Heart right ventricle (tissue), 16 donors: ENCODE results near the gene SLC1A7. TPM values are rescaled to one million over a fixed set of nuclear protein-coding genes. Genes with fewer than 3 reads are reported as not detected.

Experiments used
- ATAC-seq, 8 donors: fragments of 200-7000 bp; cut with Tn5 transposase; one replicate each; pipeline ENCODE4 v1.9.1; 2020; ENCODE audit warnings: mild to moderate bottlenecking in 8 of 8, moderate library complexity in 8 of 8, moderate number of reproducible peaks in 1 of 8
- DNase-seq, 2 donors: peaks; one replicate each; pipeline ENCODE4 v3.0.0-alpha.2; 2020
- H3K27ac ChIP-seq, 10 donors: fragments of 200-600 bp; sonication (generic) in 2 of 10; one replicate each; pipeline versions ENCODE4 v1.5.0 to v1.8.0; 2020 to 2022; ENCODE audit warnings: mild to moderate bottlenecking in 3 of 10
- H3K27me3 ChIP-seq, 7 donors: fragments of 200-600 bp; one replicate each; pipeline ENCODE4 v1.8.0; 2021 to 2022; ENCODE audit warnings: mild to moderate bottlenecking in 2 of 7
- H3K36me3 ChIP-seq, 9 donors: fragments of 200-600 bp; sonication (generic) in 1 of 9; one replicate each; pipeline versions ENCODE4 v1.5.0 to v1.8.0; 2020 to 2022; ENCODE audit warnings: mild to moderate bottlenecking in 2 of 9
- H3K4me1 ChIP-seq, 9 donors: fragments of 200-600 bp; sonication (generic) in 1 of 9; one replicate each; pipeline versions ENCODE4 v1.5.0 to v1.8.0; 2020 to 2022; ENCODE audit warnings: mild to moderate bottlenecking in 4 of 9
- H3K4me3 ChIP-seq, 10 donors: fragments of 200-600 bp; sonication (generic) in 2 of 10; one replicate each; pipeline versions ENCODE4 v1.5.0 to v1.8.0; 2020 to 2022; ENCODE audit warnings: mild to moderate bottlenecking in 7 of 10, moderate library complexity in 2 of 10
- H3K9me3 ChIP-seq, 11 donors: fragments of 200-600 bp in 10 of 11; sonication (generic) in 2 of 11; one replicate each; pipeline versions ENCODE4 v1.5.0 to v1.8.0; 2013 to 2022; ENCODE audit warnings: mild to moderate bottlenecking in 2 of 11, control low read depth in 1 of 11, moderate library complexity in 1 of 11
- WGBS, 2 donors: extraction: QIAGEN DNeasy Blood & Tissue Kit; methylation state at CpG; one replicate each; pipeline ENCODE4 v1.1.7; 2013; ENCODE audit warnings: inconsistent platforms in 1 of 2; 5-methylcytosine and 5-hydroxymethylcytosine counted together
- intact Hi-C, 10 donors: fragments of 100-400 bp; cut with DNase I; formaldehyde crosslinking; loops; one replicate each; pipeline versions ENCODE4 v1.11.1 to v1.14.2; 2022
- long read RNA-seq, 3 donors: library from polyadenylated mRNA; unstranded; transcript quantifications; one replicate each; pipeline ENCODE4 v2.0.0, GENCODE V29; 2020 to 2021
- polyA plus RNA-seq, 2 donors: library from polyadenylated mRNA; stranded (reverse); fragments of 200-250 nt; gene quantifications; one replicate each; pipeline ENCODE4 v1.2.3, GENCODE V29; 2013
- total RNA-seq, 10 donors: library from RNA; stranded (reverse); fragmentation: NEBNext Ultra II Directional in 3 of 10; extraction: Animal tissue kit (Norgen Biotek cat#: 25700) in 3 of 10; gene quantifications; one replicate each; pipeline versions ENCODE4 v1.2.1 to v1.2.4, GENCODE V29; 2021 to 2023
- TF ChIP-seq, protein P1 (sequence below), 9 donors: fragments of 200-600 bp; sonication (generic) in 2 of 9; IDR thresholded peaks; one replicate each; pipeline versions ENCODE4 v1.5.0 to v1.8.0; 2021 to 2022; ENCODE audit warnings: antibody characterized with exemption in 9 of 9, mild to moderate bottlenecking in 5 of 9, moderate library complexity in 1 of 9
- donor health status: Arrhythmogenic right ventricular cardiomyopathy.
- donor health status: ischemic (EF 13 %, LVEDD 7.1; RV severe dilation, severe dysfunction).
- donor health status: healthy with polysubstance abuse.
- donor health status: DM: no; HTN: yes; CAD: no.
- donor health status: DM: no; HTN: no; CAD: no.
- donor health status: ischemic (EF 25% LVEDD 6.9; RV normal size, moderate dysfunction).
- donor health status: ischemic (EF 25% LVEDD 5.7; RV mildly dilated, moderate dysfunction).
- donor health status: healthy.
- donor health status: DM: yes; HTN: yes; CAD: no.
- donor health status: Ischemic cardiomyopathy.
- donor health status: ischemic (EF 35%, LVEDD 5.7; RV mildly dilated, moderate dysfunction).
- donor health status: nonischemic (EF 11% LVEDD 7.7; RV severe dilation, severe dysfunction).
- donor health status: DM: yes; HTN: yes; CAD: no.
- donor health status: PGD.
- donor health status: ischemic (EF 29% LVEDD 5.4; RV normal size, mild dysfunction).
- donor health status: nonischemic (EF 23%, LVEDD 6.1; RV moderate dilation, normal function).

SLC1A7 gene
- total RNA-seq (1 to 10 TPM in 1 of 10 donors, under 1 TPM in 9; 0.12 to 2.0 (median 0.42) TPM), polyA plus RNA-seq (under 1 TPM; 0.04 to 0.66 TPM)
- long read RNA-seq, donor 1, partial matches to known transcripts: 1 of 2 reads
- long read RNA-seq, donor 1, other reads (novel, unspliced or antisense): 0 of 2 reads
- long read RNA-seq, donor 2: 0 reads
- long read RNA-seq, donor 3: 0 reads

DNA sequence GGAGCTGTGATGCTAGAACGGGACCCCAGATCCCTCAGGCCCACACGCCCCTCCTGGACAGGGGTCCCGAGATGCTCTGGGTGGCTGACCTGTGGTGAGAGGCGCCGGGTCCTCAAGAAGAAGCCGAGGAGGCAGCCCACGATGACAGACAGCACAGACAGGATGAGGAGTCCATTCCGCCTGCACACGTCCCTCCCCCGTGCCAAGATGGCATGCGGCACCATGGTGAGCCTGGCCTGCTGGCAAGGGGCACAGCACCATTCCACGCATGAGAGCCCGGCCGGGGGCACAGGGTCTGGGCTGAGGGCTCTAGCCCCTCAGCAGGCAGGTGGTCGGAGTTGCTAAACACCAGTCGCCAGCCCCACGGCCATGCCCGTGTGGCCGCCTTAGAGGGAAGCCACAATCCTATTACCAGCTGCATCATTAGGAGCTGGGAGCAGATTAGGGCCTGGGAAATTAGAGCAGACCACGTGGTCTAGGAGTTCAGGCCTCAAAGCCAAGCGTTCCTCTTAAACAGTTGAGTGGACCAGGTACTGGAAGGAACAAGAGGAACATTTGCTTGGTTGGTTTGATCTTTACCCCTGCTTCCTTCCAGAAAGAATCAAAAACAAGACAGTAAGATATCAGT, at the start of gene SLC1A7:
Gene SLC1A7, minus strand, starts transcription at position 413 of the 628 bp plus-strand sequence. Its CDS starts 189 bp downstream, at position 224.
- peaks cover 0 to 74% (median 24%) of the 10 kb centered on the region in 9 donors for H3K4me1 ChIP-seq
- H3K27ac ChIP-seq: peak within 1 kb of the TSS in 1 of 10 donors; percentile 19
- no peaks in the 10 kb centered on the region for H3K27me3 ChIP-seq
- H3K4me3 ChIP-seq: no peak within 1 kb of the TSS
- H3K36me3 ChIP-seq: no peaks in the 10 kb centered on the region
- peaks cover 0 to 10% (median 7%) of the 10 kb centered on the region in 11 donors for H3K9me3 ChIP-seq
- ATAC-seq: peak in 1 of 8 donors; percentile 45
- no peak for DNase-seq
- TF ChIP-seq, protein P1, sequence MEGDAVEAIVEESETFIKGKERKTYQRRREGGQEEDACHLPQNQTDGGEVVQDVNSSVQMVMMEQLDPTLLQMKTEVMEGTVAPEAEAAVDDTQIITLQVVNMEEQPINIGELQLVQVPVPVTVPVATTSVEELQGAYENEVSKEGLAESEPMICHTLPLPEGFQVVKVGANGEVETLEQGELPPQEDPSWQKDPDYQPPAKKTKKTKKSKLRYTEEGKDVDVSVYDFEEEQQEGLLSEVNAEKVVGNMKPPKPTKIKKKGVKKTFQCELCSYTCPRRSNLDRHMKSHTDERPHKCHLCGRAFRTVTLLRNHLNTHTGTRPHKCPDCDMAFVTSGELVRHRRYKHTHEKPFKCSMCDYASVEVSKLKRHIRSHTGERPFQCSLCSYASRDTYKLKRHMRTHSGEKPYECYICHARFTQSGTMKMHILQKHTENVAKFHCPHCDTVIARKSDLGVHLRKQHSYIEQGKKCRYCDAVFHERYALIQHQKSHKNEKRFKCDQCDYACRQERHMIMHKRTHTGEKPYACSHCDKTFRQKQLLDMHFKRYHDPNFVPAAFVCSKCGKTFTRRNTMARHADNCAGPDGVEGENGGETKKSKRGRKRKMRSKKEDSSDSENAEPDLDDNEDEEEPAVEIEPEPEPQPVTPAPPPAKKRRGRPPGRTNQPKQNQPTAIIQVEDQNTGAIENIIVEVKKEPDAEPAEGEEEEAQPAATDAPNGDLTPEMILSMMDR (IDR thresholded peaks at IDR 0.05): no peak
- intact Hi-C loops: no loop called here
- whole genome bisulfite sequencing, 2 donors: 92 to 93% methylated on average over 21 of the region's 21 CpGs

DNA sequence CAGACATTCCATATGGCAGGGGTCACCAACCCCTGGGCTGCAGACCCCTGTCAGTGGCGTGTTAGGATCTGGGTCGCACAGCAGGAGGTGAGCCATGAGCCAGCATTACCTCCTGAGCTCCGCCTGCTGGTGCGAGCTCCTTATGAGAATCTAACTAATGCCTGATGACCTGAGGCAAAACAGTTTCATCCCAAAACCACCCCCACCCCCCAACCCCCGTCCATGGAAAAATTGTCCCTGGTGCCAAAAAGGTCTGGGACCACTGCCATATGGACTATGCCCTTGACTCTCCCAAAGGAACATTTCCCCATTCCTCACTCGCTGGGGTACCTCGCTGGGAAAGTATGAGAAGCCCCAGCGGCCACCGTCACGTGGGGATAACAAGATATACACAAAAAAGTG, 47.8 kb upstream of the SLC1A7 start:
- Histone ChIP-seq H3K4me3 (no peak overlapping the region), H3K9me3 (peaks cover 0 to 4% (median 0%) of the 10 kb centered on the region in 11 donors), H3K27ac (no peak overlapping the region), H3K27me3 (peaks cover 0 to 2% (median 0%) of the 10 kb centered on the region in 7 donors), H3K36me3 (no peaks in the 10 kb centered on the region), H3K4me1 (peaks cover 0 to 5% (median 0%) of the 10 kb centered on the region in 9 donors)
- ATAC-seq: no peak
- DNase-seq: no peak
- TF ChIP-seq, protein P1 (IDR thresholded peaks at IDR 0.05): no peak
- intact Hi-C loops: loop anchor here in 3 of 10 donors (10.0 kb wide), 2 partner anchors 485 to 495 kb away; partner anchors contain the start of gene COA7 (in 2 of the 3)
- WGBS, 2 donors: 73 to 76% methylated on average over 10 of the region's 10 CpGs

DNA sequence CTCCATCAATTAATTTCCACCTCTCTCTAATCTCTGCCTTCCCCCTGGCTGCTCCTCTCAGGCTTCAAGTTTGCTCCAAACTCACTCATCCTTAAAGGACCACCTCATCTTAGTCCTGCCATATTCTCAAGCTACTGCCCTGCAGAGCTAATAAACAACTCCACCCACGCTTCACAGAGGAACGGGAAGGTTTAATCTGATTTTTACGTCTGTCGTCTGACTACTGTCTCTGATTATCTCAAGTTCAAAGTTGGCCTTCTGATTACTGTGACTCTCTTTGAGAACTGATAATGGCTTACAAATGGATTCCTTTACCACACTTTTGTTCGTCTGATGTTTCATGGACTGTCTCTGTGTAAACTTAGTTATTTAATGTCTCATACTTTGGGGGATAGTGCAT, 46.6 kb upstream of the SLC1A7 start:
- Histone ChIP-seq H3K36me3 (no peaks in the 10 kb centered on the region), H3K4me3 (no peak overlapping the region), H3K27ac (no peak overlapping the region), H3K27me3 (peaks cover 0 to 2% (median 0%) of the 10 kb centered on the region in 7 donors), H3K9me3 (peaks cover 0 to 4% (median 0%) of the 10 kb centered on the region in 11 donors), H3K4me1 (peaks cover 0 to 5% (median 0%) of the 10 kb centered on the region in 9 donors)
- ATAC-seq (no peak), DNase-seq (no peak)
- TF ChIP-seq, protein P1 (IDR thresholded peaks at IDR 0.05): no peak
- WGBS, 2 donors: 54 to 59% methylated on average over 5 of the region's 5 CpGs
- intact Hi-C loops: loop anchor here in 7 of 10 donors (10.0 kb wide), 7 partner anchors 124 to 494 kb away; partner anchors contain the start of genes COA7 (in 3 of the 7), ECHDC2 (in 2 of the 7), SCP2 (in 2 of the 7) and PODN (in 1 of the 7)

DNA sequence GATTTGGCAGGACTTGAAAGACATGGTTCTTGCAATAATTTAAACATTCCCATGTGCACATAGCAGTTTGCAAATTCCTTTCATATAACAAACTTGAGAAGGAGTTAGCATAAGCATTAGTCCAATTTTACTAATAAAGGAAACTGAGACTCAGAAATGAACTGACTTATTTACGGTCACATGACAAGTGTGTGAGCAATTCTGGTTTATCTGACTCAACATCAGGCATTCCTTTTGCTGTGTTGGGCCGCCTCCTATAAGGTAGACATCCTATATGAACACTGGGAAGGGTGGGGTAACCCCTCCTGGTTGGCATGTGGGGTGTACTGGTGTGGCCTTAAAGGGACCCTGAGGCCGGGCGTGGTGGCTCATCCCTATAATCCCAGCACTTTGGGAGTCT, 45.7 kb upstream of the SLC1A7 start:
- Histone ChIP-seq H3K36me3 (no peaks in the 10 kb centered on the region), H3K4me1 (peaks cover 0 to 7% (median 0%) of the 10 kb centered on the region in 9 donors), H3K27me3 (peaks cover 0 to 2% (median 0%) of the 10 kb centered on the region in 7 donors), H3K27ac (no peak overlapping the region), H3K9me3 (peaks cover 0 to 4% (median 0%) of the 10 kb centered on the region in 11 donors), H3K4me3 (no peak overlapping the region)
- intact Hi-C loops: loop anchor here in 7 of 10 donors (10.0 kb wide), 7 partner anchors 123 to 493 kb away; partner anchors contain the start of genes COA7 (in 3 of the 7), ECHDC2 (in 2 of the 7), SCP2 (in 2 of the 7) and PODN (in 1 of the 7)
- TF ChIP-seq, protein P1 (IDR thresholded peaks at IDR 0.05): no peak
- 87 to 88% methylated on average over 4 of the region's 4 CpGs for WGBS, 2 donors
- ATAC-seq (no peak), DNase-seq (no peak)
